COR-L47 (cell line): ENCODE measurements around the gene CAMKMT.

ENCODE experiments used
- DNase-seq: peaks from one replicate; lab custom pipeline; 2025; lab: John Stamatoyannopoulos, UW

CAMKMT gene

DNA sequence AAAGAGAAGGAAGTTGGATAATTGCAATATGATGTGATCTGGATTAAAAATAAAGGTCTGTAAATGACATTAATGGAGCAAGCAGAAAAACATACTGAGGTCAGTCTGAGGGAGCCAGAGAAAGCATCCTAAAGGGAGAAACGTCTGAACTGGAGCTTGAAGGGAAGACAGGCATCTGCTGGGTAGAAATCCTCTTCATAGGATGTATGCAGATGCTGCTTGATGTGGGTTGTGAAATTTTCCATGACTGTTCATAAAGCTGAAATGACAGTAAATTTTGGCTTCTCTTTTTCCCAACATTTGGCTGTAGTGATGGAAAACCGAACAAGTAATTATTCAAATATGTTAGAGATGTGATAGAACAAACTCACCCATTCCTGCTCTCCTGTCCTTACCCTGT is 287.6 kb downstream of the CAMKMT start:
- no peak for DNase-seq

GRCh38 chr2:44650796-44651195 is 289.0 kb downstream of the CAMKMT start:
- DNase-seq = no peak

DNA sequence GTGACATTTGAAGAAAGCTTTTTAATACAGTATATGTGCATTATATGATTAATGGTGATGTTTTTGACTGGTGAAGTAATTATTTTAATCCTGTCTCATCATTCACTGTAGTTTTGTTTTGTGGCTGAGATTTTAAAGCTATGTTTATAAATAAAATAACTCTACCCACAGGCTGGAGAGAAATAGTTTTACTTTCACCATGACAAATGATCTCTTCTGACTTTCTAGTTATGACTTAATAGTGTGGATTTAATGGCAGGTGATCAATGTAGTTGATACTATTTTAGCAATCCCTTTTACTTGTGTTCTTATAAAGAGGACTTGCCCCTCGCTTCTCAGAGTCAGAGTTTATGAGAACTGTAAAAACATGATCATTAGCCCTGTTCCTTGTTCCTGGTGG is 290.2 kb downstream of the CAMKMT start:
- DNase-seq = no peak

DNA sequence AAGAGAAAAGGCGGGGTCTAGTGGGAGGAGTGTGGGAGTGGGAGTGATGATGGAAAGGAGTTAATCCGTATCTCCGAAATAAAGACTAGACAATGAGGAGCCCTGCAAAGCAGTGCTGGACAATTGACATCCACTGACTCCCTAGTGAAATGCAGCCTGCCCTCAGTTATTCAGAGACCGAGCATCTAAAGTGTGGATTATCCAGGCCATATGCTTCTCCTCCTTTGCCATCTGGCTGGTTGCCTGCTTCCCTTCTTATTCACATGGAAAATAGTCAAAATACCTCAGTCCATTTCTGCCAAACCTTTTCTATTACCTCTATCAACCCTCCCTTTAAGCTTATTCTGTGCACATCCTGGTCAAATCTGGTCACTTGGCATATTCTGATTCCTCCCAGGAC is 291.0 kb downstream of the CAMKMT start:
- no peak for DNase-seq

DNA sequence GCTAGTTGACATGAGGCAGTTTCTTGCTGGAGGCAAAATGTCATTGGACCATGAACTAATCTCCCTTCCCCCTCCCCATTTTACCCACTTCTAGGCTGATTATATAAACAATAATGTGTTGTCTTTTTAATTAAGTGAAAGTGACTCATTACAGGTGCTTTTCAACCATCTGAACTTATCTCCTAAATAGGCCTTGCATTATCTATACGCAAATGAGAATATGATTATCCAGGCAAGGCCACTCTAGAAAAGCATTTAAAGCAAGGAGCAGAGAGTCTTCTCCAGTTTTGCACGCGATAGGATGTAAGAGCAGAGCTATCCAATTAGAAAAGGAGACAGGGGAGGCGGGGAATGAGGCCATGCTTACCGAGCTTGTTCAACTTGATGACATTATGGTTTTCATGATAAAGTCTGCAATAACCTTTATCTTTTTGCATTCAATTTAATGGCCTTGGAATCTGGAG is 293.7 kb downstream of the CAMKMT start:
- DNase-seq = peak; percentile 86

DNA sequence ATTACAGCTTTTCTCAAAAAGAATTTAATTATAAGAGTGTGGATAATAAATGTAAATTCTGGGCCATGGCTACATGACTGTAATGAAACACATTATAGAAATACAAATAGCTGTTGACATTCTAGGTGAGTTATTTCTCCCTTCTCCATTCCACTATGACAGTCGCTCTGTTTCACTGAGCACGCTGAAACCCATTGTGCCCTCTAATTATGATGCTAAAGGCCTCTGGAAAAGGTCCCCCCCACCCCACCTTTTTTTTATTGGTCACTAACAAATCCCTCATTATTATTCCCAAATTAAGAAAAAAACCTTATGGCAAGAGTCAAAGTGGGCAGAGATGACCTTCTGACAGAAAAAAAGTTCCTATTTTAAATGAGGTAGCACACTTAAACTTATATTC is 294.7 kb downstream of the CAMKMT start:
- no peak for DNase-seq

DNA sequence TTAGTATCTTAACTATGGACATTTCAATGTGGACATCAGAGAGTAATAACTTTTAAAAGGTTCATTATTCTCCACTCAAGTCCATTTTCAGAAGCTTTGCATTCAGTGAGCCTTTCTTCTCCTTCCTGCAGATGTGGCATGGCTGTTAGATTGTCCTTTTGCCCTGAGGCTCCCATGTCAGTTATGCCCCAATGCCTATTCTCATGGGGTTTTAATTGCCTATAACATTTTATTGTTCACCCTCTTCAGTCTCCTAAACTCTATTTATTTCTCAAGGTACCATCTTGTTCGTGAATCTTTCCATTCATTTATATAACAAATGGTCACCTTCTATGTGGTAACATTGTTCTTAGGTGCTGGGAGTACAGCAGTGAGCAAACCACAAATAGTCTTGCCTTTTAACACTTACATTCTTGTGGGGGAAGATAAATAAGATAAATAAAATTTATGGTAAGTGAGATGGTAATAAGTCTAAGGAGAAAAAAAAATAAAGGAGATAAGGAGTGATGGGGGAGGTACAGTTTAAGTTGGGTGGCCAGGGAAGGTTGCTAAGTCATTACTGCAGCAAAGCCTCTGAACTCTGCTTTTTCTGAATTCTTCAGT is 301.8 kb downstream of the CAMKMT start:
- no peak for DNase-seq

DNA sequence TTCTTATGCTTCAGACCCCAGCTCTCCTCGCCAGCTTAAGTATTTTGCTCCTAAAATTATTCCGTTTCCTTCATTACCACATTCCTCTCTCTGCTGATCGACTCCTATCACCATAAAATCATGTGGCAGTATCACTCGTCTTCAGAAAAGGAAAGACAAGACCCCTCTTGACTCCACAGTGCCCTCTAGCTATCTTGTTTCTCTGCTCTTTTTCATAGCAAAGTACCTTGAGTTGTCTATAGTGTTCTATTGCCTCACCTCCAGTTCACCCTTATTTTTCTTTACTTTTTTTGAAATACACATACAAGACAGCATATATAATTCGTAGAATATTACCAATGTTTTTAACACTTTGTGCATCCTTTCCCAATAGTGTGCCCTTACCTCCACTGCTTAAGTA is 306.6 kb downstream of the CAMKMT start:
- DNase-seq = no peak

GRCh38 chr2:44671276-44671675 is 309.5 kb downstream of the CAMKMT start:
- DNase-seq = no peak

GRCh38 chr2:44671916-44672315 is 310.2 kb downstream of the CAMKMT start:
- DNase-seq = no peak

- DNase-seq = no peak
These were observed 310.7 kb downstream of the CAMKMT start for GRCh38 chr2:44672431-44672830.

- DNase-seq = peak; percentile 60
These were observed 312.9 kb downstream of the CAMKMT start for GRCh38 chr2:44674473-44675284.

DNA sequence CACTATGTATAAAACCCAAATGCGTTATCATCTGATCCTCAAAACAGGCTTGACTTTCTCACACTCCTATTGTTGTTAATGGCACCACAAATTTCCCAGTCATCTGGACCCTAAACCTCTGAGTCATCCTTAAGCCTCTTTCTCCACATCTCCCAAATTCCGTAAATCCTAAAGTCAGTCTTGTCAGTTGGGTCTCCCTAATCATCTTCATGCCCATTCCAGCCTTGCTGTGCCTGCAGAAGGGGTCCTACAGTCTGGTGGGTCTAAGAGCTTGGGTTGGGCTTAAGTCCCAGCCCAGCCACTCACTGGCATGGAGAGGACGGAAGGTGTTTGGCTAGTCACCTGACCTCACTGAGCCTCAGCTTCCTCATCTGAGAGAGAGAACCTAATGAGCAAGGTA is 314.6 kb downstream of the CAMKMT start:
- no peak for DNase-seq

DNA sequence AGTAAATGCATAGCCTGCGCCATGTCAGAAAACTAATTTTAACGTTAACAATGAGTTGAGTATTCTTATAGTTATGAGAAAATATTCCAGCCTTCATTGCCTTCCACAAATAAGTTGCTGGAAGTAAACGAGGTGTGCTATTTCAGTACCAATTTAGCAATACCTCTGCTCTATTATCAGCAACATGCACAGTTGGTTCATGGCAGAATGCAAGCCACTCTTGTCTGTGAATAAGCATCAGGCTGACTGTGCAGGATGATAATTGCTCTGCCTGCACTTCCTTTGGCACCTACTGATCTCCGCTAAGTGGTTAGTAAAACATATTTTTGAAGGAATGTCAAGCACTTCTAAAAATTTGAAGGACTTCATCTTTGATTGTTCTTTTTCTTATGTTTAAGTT is 317.8 kb downstream of the CAMKMT start:
- no peak for DNase-seq

GRCh38 chr2:44679990-44680389 is 318.2 kb downstream of the CAMKMT start:
- DNase-seq = no peak

DNA sequence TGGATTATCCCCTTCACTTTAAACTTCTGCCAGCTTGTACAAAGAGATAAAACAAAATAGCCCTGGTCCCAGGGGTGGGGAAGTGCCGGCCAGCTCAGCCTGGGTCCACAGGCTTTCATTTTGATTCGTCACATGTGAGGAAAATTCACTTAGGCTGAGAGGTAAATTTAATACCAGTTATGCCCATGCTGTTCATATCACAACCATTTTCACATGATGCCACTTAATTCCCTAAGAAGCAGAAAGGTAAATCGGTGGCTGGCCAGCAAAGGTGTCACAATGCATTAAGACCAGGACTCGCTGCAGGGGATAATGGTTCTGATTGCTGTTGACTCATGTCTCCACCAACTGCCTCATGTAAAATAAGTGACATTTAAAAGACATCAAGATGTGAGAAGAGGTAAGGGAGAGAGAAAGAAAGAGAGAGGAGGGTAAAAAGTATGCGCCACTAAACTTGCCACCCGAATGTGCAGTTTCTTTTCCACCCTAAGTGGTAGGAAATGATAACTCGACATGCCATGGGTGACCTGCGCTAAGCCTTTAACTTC is 318.8 kb downstream of the CAMKMT start:
- DNase-seq = no peak

- no peak for DNase-seq
These were observed 319.3 kb downstream of the CAMKMT start for GRCh38 chr2:44680983-44681531.

DNA sequence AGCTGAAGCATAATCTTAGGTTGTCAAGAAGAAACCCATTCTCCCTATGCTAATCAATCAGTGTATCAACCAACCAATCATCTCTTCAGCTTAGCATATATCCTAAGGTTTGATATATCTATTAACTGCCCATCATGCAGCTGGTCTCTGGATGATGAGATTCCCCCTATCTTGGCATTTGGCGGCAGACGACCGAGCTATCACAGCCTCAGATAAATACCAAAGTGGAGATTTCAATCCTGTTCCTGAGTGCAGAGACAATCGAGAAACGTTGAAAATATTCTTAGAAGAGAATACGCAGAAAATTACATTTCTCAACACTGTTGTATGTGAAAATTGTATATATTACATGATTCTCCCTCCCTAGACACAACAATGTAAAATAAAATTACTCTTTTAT is 320.7 kb downstream of the CAMKMT start:
- DNase-seq = no peak

DNA sequence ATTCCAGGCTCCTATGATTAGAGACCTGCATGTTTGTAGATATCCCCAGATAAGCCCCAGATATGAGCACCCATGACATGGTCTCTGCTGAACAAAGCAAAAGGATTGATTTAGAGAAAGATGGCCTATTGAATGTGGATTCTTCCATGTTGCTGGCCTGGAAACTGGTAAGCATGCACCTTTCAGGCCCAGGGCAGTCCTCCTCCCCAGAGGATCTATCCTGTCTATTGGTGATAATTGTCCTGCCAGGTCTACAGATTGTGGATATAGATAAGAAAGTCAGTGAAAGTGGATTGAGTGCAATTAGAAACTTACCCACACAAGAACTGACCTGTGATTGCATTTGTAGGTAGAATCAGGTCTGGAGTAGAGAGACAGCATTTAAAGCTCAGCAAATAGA is 322.8 kb downstream of the CAMKMT start:
- DNase-seq = no peak

DNA sequence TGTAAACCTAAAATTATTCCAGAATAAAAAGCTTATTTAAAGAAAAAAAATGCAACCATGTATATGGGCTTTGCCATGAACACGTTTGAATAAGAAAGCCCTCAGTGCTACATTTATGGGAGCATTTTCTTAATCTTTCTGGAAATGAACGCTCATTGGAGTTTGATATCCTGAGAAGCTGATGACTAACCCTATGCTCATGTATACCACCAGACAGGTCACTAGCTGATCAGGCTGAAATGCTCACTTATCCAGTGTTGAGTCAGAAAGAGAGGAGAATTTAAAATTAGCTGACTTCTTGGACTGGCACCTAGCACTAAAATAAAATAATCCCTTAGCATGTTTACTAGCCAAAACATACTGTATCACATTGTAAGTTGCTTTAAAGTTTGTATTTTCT is 324.8 kb downstream of the CAMKMT start:
- DNase-seq = no peak

DNA sequence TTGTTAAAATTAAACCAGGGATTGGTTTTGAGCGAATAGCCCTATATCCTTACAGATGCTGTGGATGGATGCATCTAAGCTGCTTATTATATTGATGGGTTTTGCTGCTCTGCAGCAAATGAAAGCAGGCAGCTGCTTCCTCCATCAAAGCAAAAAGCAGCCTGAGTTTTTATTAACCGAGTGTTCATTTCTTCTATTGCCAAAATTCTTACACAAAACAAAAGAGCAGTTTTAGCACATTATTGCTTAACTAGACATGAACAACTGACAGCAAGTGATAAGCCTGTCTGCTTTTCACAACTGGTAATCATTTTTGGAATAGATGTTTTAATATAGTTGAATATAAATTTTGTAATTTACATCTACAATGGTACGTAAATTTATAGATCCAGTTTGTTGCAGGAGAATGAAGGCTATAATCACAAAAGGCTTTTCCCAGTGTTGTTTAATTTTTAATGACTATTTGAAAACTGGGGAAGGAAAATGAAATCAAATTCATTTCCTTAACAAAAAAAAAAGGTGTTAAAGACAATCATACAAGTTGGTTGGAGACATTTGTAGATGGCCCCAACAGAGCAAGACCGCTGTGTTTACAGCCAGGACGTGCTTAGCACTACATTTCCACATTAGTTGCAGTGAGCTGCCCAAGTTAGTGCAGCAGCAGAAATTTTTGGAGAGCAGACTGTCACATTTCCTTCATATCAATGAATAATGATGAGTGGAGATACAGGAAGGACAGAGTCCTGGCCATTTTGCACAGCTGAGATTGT is 326.1 kb downstream of the CAMKMT start:
- DNase-seq = no peak

DNA sequence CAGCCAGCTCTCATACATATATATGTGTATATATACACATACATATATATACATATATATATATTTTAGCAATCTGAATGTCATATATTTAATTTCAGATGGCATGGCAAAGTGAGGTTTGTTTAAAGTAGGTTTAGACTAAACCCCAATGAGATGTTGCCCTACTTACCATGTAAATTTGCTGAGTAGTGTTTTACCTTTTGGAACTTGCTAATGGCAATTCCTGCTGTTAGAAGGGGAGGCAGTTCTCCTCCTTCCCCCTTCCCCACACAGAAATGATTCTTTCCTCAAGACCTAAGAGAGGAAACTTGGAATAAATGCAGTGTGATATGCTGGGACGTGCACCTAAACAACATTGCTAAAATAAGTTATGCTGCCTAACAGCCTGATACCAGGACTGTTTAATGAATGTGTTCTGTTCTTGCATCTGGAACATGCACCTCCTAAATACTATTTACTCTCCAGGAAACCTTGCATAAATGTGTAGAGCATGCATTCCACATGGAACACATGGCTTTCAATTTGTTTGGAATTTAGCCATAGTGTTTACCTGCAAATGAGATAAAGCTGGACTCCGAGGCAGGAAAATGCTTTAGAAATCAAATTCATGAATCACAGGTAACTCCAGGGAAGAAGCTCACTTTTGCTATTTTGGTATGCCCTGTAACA is 326.8 kb downstream of the CAMKMT start:
- no peak for DNase-seq
